Measurements from ENCODE around the gene IDH2.

IDH2 gene

DNA sequence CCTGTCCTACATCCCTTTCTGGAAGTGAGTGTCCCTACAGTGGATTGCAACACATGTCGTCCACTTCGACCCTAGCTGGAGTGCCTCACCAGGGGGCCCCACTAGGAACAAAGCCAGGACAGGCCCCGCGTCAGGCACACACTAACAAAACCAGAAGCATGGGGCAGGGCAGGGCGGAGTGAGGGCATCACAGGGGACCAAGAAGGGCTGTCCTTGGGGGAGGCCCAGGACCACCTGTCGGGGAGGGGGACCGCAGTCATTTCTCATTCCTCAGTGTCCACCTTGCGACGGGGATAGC is 21.9 kb downstream of the IDH2 start:
- no peak for DNase-seq (ENCODE audit: low read depth)
- TF ChIP-seq, protein P1, sequence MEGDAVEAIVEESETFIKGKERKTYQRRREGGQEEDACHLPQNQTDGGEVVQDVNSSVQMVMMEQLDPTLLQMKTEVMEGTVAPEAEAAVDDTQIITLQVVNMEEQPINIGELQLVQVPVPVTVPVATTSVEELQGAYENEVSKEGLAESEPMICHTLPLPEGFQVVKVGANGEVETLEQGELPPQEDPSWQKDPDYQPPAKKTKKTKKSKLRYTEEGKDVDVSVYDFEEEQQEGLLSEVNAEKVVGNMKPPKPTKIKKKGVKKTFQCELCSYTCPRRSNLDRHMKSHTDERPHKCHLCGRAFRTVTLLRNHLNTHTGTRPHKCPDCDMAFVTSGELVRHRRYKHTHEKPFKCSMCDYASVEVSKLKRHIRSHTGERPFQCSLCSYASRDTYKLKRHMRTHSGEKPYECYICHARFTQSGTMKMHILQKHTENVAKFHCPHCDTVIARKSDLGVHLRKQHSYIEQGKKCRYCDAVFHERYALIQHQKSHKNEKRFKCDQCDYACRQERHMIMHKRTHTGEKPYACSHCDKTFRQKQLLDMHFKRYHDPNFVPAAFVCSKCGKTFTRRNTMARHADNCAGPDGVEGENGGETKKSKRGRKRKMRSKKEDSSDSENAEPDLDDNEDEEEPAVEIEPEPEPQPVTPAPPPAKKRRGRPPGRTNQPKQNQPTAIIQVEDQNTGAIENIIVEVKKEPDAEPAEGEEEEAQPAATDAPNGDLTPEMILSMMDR (IDR thresholded peaks at IDR 0.05; ENCODE audit: low read depth, low read length) = no peak
- TF ChIP-seq MYC (IDR thresholded peaks at IDR 0.05; ENCODE audit: low read depth, low read length) = no peak
- no peak for TF ChIP-seq POLR2A (IDR thresholded peaks at IDR 0.05; ENCODE audit: extremely low read depth, insufficient read length)
- TF ChIP-seq, protein P2, sequence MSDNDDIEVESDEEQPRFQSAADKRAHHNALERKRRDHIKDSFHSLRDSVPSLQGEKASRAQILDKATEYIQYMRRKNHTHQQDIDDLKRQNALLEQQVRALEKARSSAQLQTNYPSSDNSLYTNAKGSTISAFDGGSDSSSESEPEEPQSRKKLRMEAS (IDR thresholded peaks at IDR 0.05; ENCODE audit: low read depth, low read length) = no peak
- no peak overlapping the region for H3K4me3 ChIP-seq (ENCODE audit: low read depth, low read length)

DNA sequence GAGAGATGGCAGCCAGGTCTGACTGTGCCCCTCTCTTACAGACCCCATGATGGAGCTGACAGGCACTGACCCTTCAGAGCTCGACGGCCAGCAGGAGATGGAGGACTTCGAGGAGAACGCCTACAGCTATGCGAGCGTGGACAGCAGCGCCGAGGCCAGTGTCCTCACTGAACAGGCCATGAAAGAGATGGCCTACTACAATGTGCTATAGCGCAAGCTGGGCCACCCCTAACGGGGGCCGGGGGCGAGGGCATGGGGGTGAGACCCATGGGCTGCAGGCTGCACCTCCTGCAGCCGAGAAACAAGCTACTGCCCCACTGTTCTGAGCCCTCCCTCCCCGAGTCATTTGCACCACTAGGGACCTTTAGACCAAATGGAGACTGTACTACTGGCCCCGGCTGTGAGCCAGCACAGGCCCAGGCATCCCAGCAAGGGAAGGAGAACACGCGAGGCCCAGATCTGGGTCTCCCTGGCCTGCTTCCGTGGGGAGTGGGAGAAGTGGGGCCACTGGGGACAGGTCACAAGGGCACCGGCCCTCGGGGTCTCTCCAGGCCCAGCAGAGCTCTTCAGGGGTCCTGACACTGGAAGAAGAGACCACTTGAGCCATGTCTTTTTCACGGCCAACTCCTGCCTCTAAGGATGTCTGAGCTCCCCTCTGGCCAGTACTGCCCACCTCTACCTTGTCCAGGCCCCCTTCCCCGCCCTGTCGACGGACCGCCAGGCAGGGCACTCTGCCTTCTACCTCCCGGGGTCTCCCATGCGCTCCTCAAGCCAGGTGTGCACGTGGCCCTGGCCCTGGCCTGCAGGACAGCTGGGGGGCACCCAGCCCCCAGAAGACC is 22.4 kb downstream of the IDH2 start:
- DNase-seq (ENCODE audit: low read depth) = no peak
- TF ChIP-seq POLR2A (IDR thresholded peaks at IDR 0.05; ENCODE audit: extremely low read depth, insufficient read length) (no peak), MYC (IDR thresholded peaks at IDR 0.05; ENCODE audit: low read depth, low read length) (no peak)
- TF ChIP-seq, protein P1 (IDR thresholded peaks at IDR 0.05; ENCODE audit: low read depth, low read length) = no peak
- TF ChIP-seq, protein P2 (IDR thresholded peaks at IDR 0.05; ENCODE audit: low read depth, low read length) = no peak
- no peak overlapping the region for H3K4me3 ChIP-seq (ENCODE audit: low read depth, low read length)

DNA sequence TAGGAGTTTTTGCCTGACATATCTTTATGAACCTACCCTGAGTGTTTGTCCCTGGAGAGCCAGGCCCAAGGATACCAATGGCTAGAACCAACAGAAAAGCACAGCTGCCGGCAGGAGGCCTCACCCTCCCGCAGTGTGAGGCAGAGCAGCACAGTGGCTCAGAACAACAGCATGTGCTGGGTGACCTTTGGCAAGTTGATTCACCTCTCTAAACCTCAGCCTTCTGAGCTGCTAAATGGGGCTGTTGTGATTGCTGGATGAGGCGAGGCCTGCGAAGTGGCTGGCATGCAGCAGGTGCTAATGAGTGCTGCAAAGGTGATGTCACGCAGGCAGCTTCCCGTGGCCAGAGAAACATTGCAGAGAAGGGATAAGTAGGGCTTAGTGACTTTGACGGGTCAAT is 23.3 kb downstream of the IDH2 start:
- no peak overlapping the region for H3K4me3 ChIP-seq (ENCODE audit: low read depth, low read length)
- no peak for DNase-seq (ENCODE audit: low read depth)
- no peak for TF ChIP-seq POLR2A (IDR thresholded peaks at IDR 0.05; ENCODE audit: extremely low read depth, insufficient read length)
- TF ChIP-seq, protein P2 (IDR thresholded peaks at IDR 0.05; ENCODE audit: low read depth, low read length) = no peak
- TF ChIP-seq, protein P1 (IDR thresholded peaks at IDR 0.05; ENCODE audit: low read depth, low read length) = no peak
- no peak for TF ChIP-seq MYC (IDR thresholded peaks at IDR 0.05; ENCODE audit: low read depth, low read length)

DNA sequence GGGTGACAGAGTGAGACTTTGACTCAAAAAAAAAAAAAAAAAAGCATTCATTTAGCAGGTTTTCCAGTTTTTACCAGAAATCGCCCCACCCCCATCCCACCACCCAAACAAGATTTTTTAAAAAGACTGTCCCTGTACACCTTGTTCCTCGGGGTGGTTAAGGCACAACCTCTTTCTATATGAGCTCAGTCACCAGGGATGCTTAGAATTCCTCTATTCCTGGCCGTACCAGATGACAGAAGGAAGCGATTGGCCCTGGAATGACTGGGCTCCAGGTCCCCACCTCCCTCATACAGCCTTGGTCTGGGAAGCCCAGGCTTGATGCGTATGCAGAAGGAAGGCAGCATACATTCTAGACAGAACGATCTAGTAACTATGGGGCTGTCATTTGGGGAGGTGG is 25.6 kb downstream of the IDH2 start:
- TF ChIP-seq POLR2A (IDR thresholded peaks at IDR 0.05; ENCODE audit: extremely low read depth, insufficient read length) (no peak), MYC (IDR thresholded peaks at IDR 0.05; ENCODE audit: low read depth, low read length) (no peak)
- TF ChIP-seq, protein P2 (IDR thresholded peaks at IDR 0.05; ENCODE audit: low read depth, low read length) = no peak
- TF ChIP-seq, protein P1 (IDR thresholded peaks at IDR 0.05; ENCODE audit: low read depth, low read length) = no peak
- no peak overlapping the region for H3K4me3 ChIP-seq (ENCODE audit: low read depth, low read length)
- DNase-seq (ENCODE audit: low read depth) = no peak

DNA sequence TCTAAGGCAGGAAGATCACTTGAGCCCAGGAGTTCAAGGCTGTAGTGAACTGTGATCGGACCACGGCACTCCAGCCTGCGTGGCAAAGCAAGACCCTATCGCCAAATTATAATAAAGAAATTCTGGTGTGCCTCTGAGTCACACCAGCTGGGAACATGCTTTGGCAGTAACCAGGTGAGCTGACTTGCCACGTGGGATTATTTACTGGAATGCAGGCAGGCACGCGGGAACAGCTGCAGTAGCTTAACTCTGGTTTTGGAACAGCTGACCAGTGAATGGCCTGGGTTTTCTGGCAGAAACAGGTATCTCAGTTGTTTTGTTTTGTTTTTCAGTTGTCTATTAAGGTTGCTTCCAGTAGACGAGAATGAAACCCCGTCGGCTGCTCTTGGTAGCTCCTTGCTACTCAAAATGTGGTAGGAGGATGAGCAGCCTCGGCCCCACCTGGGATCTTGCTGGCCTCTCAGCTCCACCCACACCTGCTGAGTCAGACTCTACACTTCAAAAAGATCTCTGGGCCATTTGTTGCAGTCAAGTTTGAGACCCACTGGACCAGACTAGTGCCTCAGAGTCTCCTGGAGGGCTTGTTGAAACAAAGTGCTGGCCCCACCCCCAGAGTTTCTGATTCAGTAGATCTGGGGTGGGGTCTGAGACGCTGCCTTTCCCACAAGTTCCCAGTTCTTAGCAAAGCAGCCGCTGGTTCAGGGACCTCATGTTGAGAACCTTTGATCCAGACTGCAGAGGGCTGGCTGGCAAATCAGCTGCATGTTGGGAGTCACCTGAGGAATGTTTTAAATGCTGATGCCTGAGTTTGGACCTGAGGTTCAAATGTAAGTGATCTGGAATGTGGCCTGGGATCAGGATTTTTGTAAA is 26.6 kb downstream of the IDH2 start:
- no peak for DNase-seq (ENCODE audit: low read depth)
- TF ChIP-seq, protein P2 (IDR thresholded peaks at IDR 0.05; ENCODE audit: low read depth, low read length) = no peak
- TF ChIP-seq POLR2A (IDR thresholded peaks at IDR 0.05; ENCODE audit: extremely low read depth, insufficient read length) (no peak), MYC (IDR thresholded peaks at IDR 0.05; ENCODE audit: low read depth, low read length) (no peak)
- TF ChIP-seq, protein P1 (IDR thresholded peaks at IDR 0.05; ENCODE audit: low read depth, low read length) = no peak
- no peak overlapping the region for H3K4me3 ChIP-seq (ENCODE audit: low read depth, low read length)

Data from NB4 (cell line).